WI38 (cell line): Measurements from ENCODE around the gene AKAP14.
A peak's percentile ranks its signal among the peaks of the same experiment; 100 is the strongest.
"Not testable (repeated sequence)": the region's sequence is repeated elsewhere in the genome, so short reads cannot be mapped to it uniquely, and the experiment has no call there.

Experiments used
- H3K4me3 ChIP-seq: 2 replicates; pipeline ENCODE4 v1.5.1; 2011; ENCODE audit warnings: low read depth, mild to moderate bottlenecking, control low read depth, low read length
- TF ChIP-seq, protein P1 (sequence below): IDR thresholded peaks from 2 replicates; pipeline ENCODE4 v1.5.1; 2012; ENCODE audit warnings: low read depth, mild to moderate bottlenecking, control low read depth, low read length

The AKAP14 gene

DNA sequence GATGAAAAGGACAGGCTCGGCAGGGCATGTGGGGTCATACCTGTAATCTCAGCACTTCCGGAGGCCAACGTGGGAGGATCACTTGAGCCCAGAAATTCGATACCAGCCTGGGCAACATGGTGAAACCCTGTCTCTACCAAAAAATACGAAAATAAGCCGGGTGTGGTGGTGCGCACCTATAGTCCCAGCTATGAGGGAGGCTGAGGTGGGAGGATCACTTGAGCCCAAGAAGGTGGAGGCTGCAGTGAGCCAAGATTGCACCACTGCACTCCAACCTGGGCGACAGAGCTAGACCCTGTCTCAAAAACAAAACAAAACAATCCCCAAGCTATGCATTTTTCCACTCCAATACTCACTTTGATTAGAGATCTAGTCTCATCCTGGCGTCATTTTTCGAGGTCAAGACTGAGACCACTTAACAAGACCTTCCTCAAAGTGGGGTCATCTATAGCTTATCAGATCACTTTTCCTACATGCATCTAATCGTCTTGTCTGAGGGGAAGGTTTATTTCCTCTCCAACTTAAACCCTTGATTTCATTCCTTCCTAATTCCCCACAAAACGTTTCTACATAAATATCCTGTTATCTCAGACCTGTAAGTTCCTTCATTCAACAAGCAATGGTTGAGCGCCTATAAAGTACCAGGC is 46.6 kb downstream of the AKAP14 start:
- peak overlapping the region; percentile 72 for H3K4me3 ChIP-seq
- TF ChIP-seq, protein P1, sequence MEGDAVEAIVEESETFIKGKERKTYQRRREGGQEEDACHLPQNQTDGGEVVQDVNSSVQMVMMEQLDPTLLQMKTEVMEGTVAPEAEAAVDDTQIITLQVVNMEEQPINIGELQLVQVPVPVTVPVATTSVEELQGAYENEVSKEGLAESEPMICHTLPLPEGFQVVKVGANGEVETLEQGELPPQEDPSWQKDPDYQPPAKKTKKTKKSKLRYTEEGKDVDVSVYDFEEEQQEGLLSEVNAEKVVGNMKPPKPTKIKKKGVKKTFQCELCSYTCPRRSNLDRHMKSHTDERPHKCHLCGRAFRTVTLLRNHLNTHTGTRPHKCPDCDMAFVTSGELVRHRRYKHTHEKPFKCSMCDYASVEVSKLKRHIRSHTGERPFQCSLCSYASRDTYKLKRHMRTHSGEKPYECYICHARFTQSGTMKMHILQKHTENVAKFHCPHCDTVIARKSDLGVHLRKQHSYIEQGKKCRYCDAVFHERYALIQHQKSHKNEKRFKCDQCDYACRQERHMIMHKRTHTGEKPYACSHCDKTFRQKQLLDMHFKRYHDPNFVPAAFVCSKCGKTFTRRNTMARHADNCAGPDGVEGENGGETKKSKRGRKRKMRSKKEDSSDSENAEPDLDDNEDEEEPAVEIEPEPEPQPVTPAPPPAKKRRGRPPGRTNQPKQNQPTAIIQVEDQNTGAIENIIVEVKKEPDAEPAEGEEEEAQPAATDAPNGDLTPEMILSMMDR, result no peak

GRCh38 chrX:119942831-119943184 is 47.1 kb downstream of the AKAP14 start:
- TF ChIP-seq, protein P1, result no peak
- peak overlapping the region; percentile 72 for H3K4me3 ChIP-seq

- TF ChIP-seq, protein P1, result no peak
- H3K4me3 ChIP-seq, result peak within 1 kb of the TSS; percentile 72
These were observed 47.7 kb downstream of the AKAP14 start, which contains the start of gene NKAP for GRCh38 chrX:119943185-119943988. Gene NKAP (minus strand): TSS chrX:119943751. CDS start chrX:119943605, 146 bp downstream.

- H3K4me3 ChIP-seq, result no peak overlapping the region
- TF ChIP-seq, protein P1, result no peak
These were observed 49.8 kb downstream of the AKAP14 start for GRCh38 chrX:119945481-119945880.

- no peak overlapping the region for H3K4me3 ChIP-seq
- TF ChIP-seq, protein P1, result no peak
These were observed 52.7 kb downstream of the AKAP14 start for GRCh38 chrX:119948381-119948780.

DNA sequence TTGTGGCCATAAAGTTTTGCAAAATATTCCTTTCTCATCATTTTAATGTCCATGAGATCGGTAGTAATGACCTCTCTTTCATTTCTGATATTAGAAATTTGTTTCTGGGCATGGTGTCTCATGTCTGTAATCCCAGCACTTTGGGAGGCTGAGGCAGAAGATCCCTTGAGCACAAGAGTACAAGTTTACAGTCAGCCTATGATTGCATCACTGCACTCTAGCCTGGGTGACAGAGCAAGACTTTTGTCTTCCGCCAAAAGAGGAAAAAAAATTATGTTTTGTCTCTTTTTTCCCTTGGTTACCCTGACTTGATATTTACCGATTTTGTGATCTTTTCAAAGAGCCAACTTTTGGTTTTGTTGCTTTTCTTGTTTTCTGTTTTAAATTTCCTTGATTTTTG is 58.7 kb downstream of the AKAP14 start:
- TF ChIP-seq, protein P1, result no peak
- H3K4me3 ChIP-seq, result no peak overlapping the region

- not testable (repeated sequence) for H3K4me3 ChIP-seq
These were observed 60.3 kb downstream of the AKAP14 start for GRCh38 chrX:119955807-119956570.
